ENCODE results near the gene CCDC148.
"Not testable (repeated sequence)": the region's sequence is repeated elsewhere in the genome, so short reads cannot be mapped to it uniquely, and the experiment has no call there.

Gene CCDC148

GRCh38 chr2:158459161-158460003 lies 2.8 kb upstream of the CCDC148 start:
- TF ChIP-seq CTCF (conservative IDR thresholded peaks at IDR 0.05; ENCODE audit: low read depth, low read length): no peak
- H3K4me3 ChIP-seq (ENCODE audit: low read depth, low read length): peak overlapping the region; percentile 85
- DNase-seq (ENCODE audit: low read depth): peak; percentile 23

- H3K4me3 ChIP-seq (ENCODE audit: low read depth, low read length): peak overlapping the region; percentile 85
- no peak for TF ChIP-seq CTCF (conservative IDR thresholded peaks at IDR 0.05; ENCODE audit: low read depth, low read length)
- DNase-seq (ENCODE audit: low read depth): peak; percentile 33
These were observed 2.0 kb upstream of the CCDC148 start for GRCh38 chr2:158458617-158458920.

GRCh38 chr2:158457826-158458616 lies 1.5 kb upstream of the CCDC148 start:
- DNase-seq (ENCODE audit: low read depth): peak; percentile 62
- peak; percentile 5 for TF ChIP-seq CTCF (conservative IDR thresholded peaks at IDR 0.05; ENCODE audit: low read depth, low read length)
- H3K4me3 ChIP-seq (ENCODE audit: low read depth, low read length): peak overlapping the region; percentile 85

- no peak for TF ChIP-seq CTCF (conservative IDR thresholded peaks at IDR 0.05; ENCODE audit: low read depth, low read length)
- DNase-seq (ENCODE audit: low read depth): peak; percentile 71
- peak overlapping the region; percentile 85 for H3K4me3 ChIP-seq (ENCODE audit: low read depth, low read length)
These were observed 706 bp upstream of the CCDC148 start for GRCh38 chr2:158457092-158457825.

- no peak for TF ChIP-seq CTCF (conservative IDR thresholded peaks at IDR 0.05; ENCODE audit: low read depth, low read length)
- DNase-seq (ENCODE audit: low read depth): no peak
- H3K4me3 ChIP-seq (ENCODE audit: low read depth, low read length): no peak overlapping the region
These were observed 12.9 kb downstream of the CCDC148 start for GRCh38 chr2:158443606-158444005.

GRCh38 chr2:158439062-158439461 lies 17.5 kb downstream of the CCDC148 start:
- H3K4me3 ChIP-seq (ENCODE audit: low read depth, low read length); DNase-seq (ENCODE audit: low read depth): not testable (repeated sequence)

GRCh38 chr2:158433716-158434115 lies 22.8 kb downstream of the CCDC148 start:
- not testable (repeated sequence) for DNase-seq (ENCODE audit: low read depth); H3K4me3 ChIP-seq (ENCODE audit: low read depth, low read length)

All from choroid plexus epithelial cell (primary cell).